K562 (cell line): ENCODE data around the gene RBM20. TPM values are rescaled to one million over a fixed set of nuclear protein-coding genes. Genes with fewer than 3 reads are reported as not detected.

Source experiments
- ATAC-seq: fragments of 200-7000 bp; cut with Tn5 transposase; 3 replicates; pipeline ENCODE4 v1.9.1; 2020; ENCODE audit warnings: moderate library complexity
- BruUV-seq: library from RNA; stranded (reverse); fragments of 400-500 nt; replicated peaks from 2 replicates; lab custom pipeline; 2021; lab: Mats Ljungman, UMichigan
- CTCF ChIA-PET: fragments of 300-600 bp; formaldehyde crosslinking; extraction: SDS; loops from one replicate; lab custom pipeline; 2021; ENCODE audit warnings: low intra/inter-chr PET ratio; lab: Yijun Ruan, JAX
- POLR2A ChIA-PET: fragments of 300-600, 350-650 bp; sonication (Branson Sonifier 250); formaldehyde crosslinking; extraction: SDS; loops from one replicate; lab custom pipeline; 2021; ENCODE audit warnings: antibody characterized with exemption, inconsistent platforms; lab: Yijun Ruan, JAX
- DNase-seq, 4 experiments: peaks; one replicate each; pipeline versions ENCODE4 v3.0.0 to v3.0.0-alpha.2; 2011 to 2018; ENCODE audit warnings: low spot score in 3 of 4, mixed read lengths in 3 of 4; ENCODE audit errors: extremely low read depth in 1 of 4
- FAIRE-seq: peaks from 2 replicates; lab custom pipeline; 2011; peaks lifted over from hg19 to GRCh38; lab: Jason Lieb, UNC
- H2AFZ ChIP-seq: 2 replicates; pipeline ENCODE4 v1.6.0; 2011; ENCODE audit warnings: low read depth, low read length, control low read depth, inconsistent platforms
- H3K27ac ChIP-seq: fragments of 200-600 bp; 3 replicates; pipeline ENCODE4 v1.8.0; 2011; ENCODE audit warnings: low read depth, mild to moderate bottlenecking, control low read depth, inconsistent platforms, low read length, moderate library complexity, mixed read lengths; ENCODE audit errors: extremely low read depth
- H3K27me3 ChIP-seq, 2 experiments: fragments of 300-600 bp in 1 of 2; 2 replicates in 1 of 2; 3 replicates in 1 of 2; pipeline versions ENCODE4 v1.6.0 to v1.8.0; 2011; ENCODE audit warnings: inconsistent platforms in 2 of 2, low read length in 2 of 2, mild to moderate bottlenecking in 1 of 2, mixed read lengths in 1 of 2, moderate library complexity in 1 of 2; ENCODE audit not compliant: control insufficient read depth in 2 of 2, insufficient read depth in 2 of 2
- H3K36me3 ChIP-seq: fragments of 300-600 bp; 3 replicates; pipeline ENCODE4 v1.8.0; 2011; ENCODE audit warnings: mild to moderate bottlenecking, low read length, inconsistent platforms; ENCODE audit not compliant: control insufficient read depth, insufficient read depth
- H3K4me1 ChIP-seq, 2 experiments: fragments of 200-600 bp in 1 of 2; replicated peaks in 1 of 2; 2 replicates in 1 of 2; 3 replicates in 1 of 2; pipeline versions ENCODE4 v1.5.1 to v1.8.0; 2011; ENCODE audit warnings: inconsistent platforms in 2 of 2, low read length in 2 of 2, mild to moderate bottlenecking in 1 of 2, mixed read lengths in 1 of 2, moderate library complexity in 1 of 2; ENCODE audit not compliant: control insufficient read depth in 2 of 2, insufficient read depth in 2 of 2
- H3K4me2 ChIP-seq: 2 replicates; pipeline ENCODE4 v1.6.1; 2011; ENCODE audit warnings: low read length, control low read depth, inconsistent platforms, mixed read lengths; ENCODE audit not compliant: insufficient read depth
- H3K4me3 ChIP-seq: fragments of 200-600 bp; sonication (generic), shearing (Covaris generic); 2 replicates; pipeline ENCODE4 v1.5.1; 2016; ENCODE audit warnings: control low read depth, inconsistent platforms
- H3K79me2 ChIP-seq: fragments of 200-600 bp; 3 replicates; pipeline ENCODE4 v1.8.0; 2011; ENCODE audit warnings: low read length, inconsistent platforms; ENCODE audit not compliant: control insufficient read depth, insufficient read depth
- H3K9ac ChIP-seq, 2 experiments: 2 replicates each; pipeline versions ENCODE4 v1.6.0 to v1.6.1; 2011; ENCODE audit warnings: low read depth in 2 of 2, low read length in 2 of 2, control low read depth in 1 of 2, inconsistent platforms in 1 of 2, mild to moderate bottlenecking in 1 of 2, mixed read lengths in 1 of 2; ENCODE audit not compliant: insufficient read depth in 1 of 2
- H3K9me1 ChIP-seq: one replicate; pipeline ENCODE4 v1.6.0; 2011; ENCODE audit warnings: inconsistent platforms, mild to moderate bottlenecking, low read length, moderate library complexity; ENCODE audit not compliant: control insufficient read depth, insufficient read depth
- H3K9me3 ChIP-seq: replicated peaks from 2 replicates; pipeline ENCODE4 v1.5.1; 2011; ENCODE audit warnings: low read depth, low read length, inconsistent platforms; ENCODE audit not compliant: control insufficient read depth, insufficient read depth
- H4K20me1 ChIP-seq: replicated peaks from 2 replicates; pipeline ENCODE4 v1.6.1; 2011; ENCODE audit warnings: low read length, inconsistent platforms, mixed read lengths; ENCODE audit not compliant: control insufficient read depth, insufficient read depth
- DMBX1 ChIP-seq: fragments of 250-450 bp; sonication (Bioruptor Pico); IDR thresholded peaks from 2 replicates; pipeline ENCODE4 v1.8.0; 2022; ENCODE audit warnings: inconsistent platforms, mild to moderate bottlenecking, moderate library complexity, borderline replicate concordance
- E2F5 ChIP-seq: sonication (generic); formaldehyde crosslinking; IDR thresholded peaks from 2 replicates; pipeline ENCODE4 v1.8.0; 2022; ENCODE audit warnings: mild to moderate bottlenecking, missing genetic modification reagents
- HMGN3 ChIP-seq: IDR thresholded peaks from 2 replicates; pipeline ENCODE4 v1.6.1; 2011; ENCODE audit warnings: borderline replicate concordance, low read depth, mild to moderate bottlenecking, mixed read lengths, low read length; ENCODE audit not compliant: insufficient read length; ENCODE audit errors: extremely low read depth
- HOMEZ ChIP-seq: fragments of 250-450 bp; sonication (Bioruptor Pico); IDR thresholded peaks from 2 replicates; pipeline ENCODE4 v1.4.0; 2020; ENCODE audit warnings: mild to moderate bottlenecking, moderate library complexity
- LARP7 ChIP-seq: fragments of 450-650 bp; IDR thresholded peaks from 2 replicates; pipeline ENCODE4 v1.6.1; 2016
- PATZ1 ChIP-seq: fragments of 250-450 bp; sonication (Bioruptor Pico); IDR thresholded peaks from 2 replicates; pipeline ENCODE4 v1.5.0; 2020; ENCODE audit warnings: mild to moderate bottlenecking, borderline replicate concordance
- SMARCE1 ChIP-seq: fragments of 450-650 bp; IDR thresholded peaks from 2 replicates; pipeline ENCODE4 v1.7.1; 2016; ENCODE audit warnings: mild to moderate bottlenecking
- ZNF41 ChIP-seq: fragments of 250-450 bp; sonication (Bioruptor Pico); conservative IDR thresholded peaks from 2 replicates; pipeline ENCODE4 v1.4.0; 2020; ENCODE audit warnings: mild to moderate bottlenecking
- WGBS: fragments of 100-300 bp; shearing (Covaris generic); methylation state at CpG from one replicate; pipeline ENCODE4 v1.1.6; 2016; ENCODE audit warnings: low coverage, mixed read lengths; ENCODE audit not compliant: insufficient coverage; ENCODE audit errors: missing lambda C conversion rate; 5-methylcytosine and 5-hydroxymethylcytosine counted together
- in situ Hi-C: fragments of 300-500 bp; cut with MboI; formaldehyde crosslinking; loops from 4 replicates; pipeline ENCODE4 v1.15.0; 2018; ENCODE audit warnings: inconsistent platforms, mixed read lengths
- intact Hi-C: fragments of 100-400 bp; cut with micrococcal nuclease; formaldehyde crosslinking; loops from 2 replicates; pipeline ENCODE4 v1.14.2; 2022
- polyA plus RNA-seq, 8 experiments: library from polyadenylated mRNA; depleted of rRNA in 4 of 8; stranded (reverse) in 5 of 8; unstranded in 3 of 8; fragments of >200 nt; fragmentation: Nextera tagmentation in 2 of 8; fragmentation: Illumina TruSeq in 1 of 8; extraction: Ambion mirVana in 2 of 8; extraction: Trizol in 1 of 8; gene quantifications; 2 replicates each; pipeline versions ENCODE4 v1.2.1 to v1.2.3, GENCODE V29; 2011 to 2014; ENCODE audit warnings: inconsistent platforms in 1 of 8, missing spikeins in 1 of 8
- total RNA-seq, 7 experiments: library from RNA; depleted of rRNA in 6 of 7; stranded (reverse); fragments of >200 nt in 6 of 7; fragmentation: Illumina TruSeq in 2 of 7; extraction: Trizol in 2 of 7; gene quantifications; 2 replicates each; pipeline versions ENCODE4 v1.2.1 to v1.2.3, GENCODE V29; 2011 to 2021; ENCODE audit warnings: low replicate concordance in 1 of 7
- TF ChIP-seq, protein P1 (sequence below): sonication (generic); formaldehyde crosslinking; IDR thresholded peaks from 2 replicates; pipeline ENCODE4 v1.8.1; 2023; ENCODE audit warnings: mild to moderate bottlenecking, missing genetic modification reagents
- TF ChIP-seq, protein P2 (sequence below): sonication (generic); formaldehyde crosslinking; IDR thresholded peaks from 2 replicates; pipeline ENCODE4 v1.8.0; 2022; ENCODE audit warnings: mild to moderate bottlenecking, missing genetic modification reagents

The RBM20 gene
- total and polyA plus RNA-seq, 9 of the 15 experiments (the other 6 are each of a cell fraction or from before 2014, with no cell fraction given) = 0.63 to 5.7 (median 3.2) TPM

DNA sequence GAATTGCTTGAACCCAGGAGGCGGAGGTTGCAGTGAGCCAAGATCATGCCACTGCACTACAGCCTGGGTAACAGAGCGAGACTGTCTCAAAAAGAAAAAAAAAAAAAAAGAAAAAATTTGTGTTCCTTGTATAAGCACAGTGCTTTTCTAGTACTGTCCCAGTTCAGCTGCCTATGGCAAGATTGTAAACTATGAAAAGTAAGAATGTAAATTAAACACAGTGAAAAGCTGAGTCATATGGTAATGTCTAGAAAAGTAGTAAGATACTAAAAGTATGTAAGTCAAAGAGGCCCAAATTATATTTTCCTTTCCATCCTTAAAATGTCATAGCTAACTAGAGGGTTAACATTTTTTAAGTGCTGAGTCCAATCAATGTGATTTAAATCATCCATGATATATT, 42.8 kb downstream of the RBM20 start:
- no peaks in the 10 kb centered on the region for H3K27me3 ChIP-seq
- H3K79me2 ChIP-seq = peaks cover 26% of the 10 kb centered on the region
- no peaks in the 10 kb centered on the region for H4K20me1 ChIP-seq
- peaks cover 1% of the 10 kb centered on the region; the same call in 1 of the 2 replicates for H3K9me3 ChIP-seq
- H3K9ac ChIP-seq = no peak overlapping the region
- H3K36me3 ChIP-seq = no peaks in the 10 kb centered on the region
- H3K27ac ChIP-seq = no peak overlapping the region
- ATAC-seq (no peak), FAIRE-seq (no peak), DNase-seq (no peak)
- intact Hi-C loops = no loop called here
- in situ Hi-C loops = no loop called here
- no peaks in the 10 kb centered on the region; a peak in 1 of 5 replicates for H3K4me1 ChIP-seq
- ChIA-PET CTCF (no interaction called here), POLR2A (interaction anchor here (0.6 to 1.9 kb wide), 2 partner anchors 14 to 104 kb away, joined by 3 to 6 read pairs; no protein-coding TSS in a partner anchor)
- WGBS = no CpG with 5 or more reads among the region's 2 CpGs
- H3K9me1 ChIP-seq = no peaks in the 10 kb centered on the region
- TF ChIP-seq LARP7 (no peak), HOMEZ (CRISPR knock-in tag) (no peak), ZNF41 (CRISPR knock-in tag) (no peak), HMGN3 (no peak), SMARCE1 (no peak), DMBX1 (CRISPR knock-in tag) (no peak), PATZ1 (CRISPR knock-in tag) (no peak), E2F5 (CRISPR knock-in tag) (no peak)
- TF ChIP-seq, protein P1, sequence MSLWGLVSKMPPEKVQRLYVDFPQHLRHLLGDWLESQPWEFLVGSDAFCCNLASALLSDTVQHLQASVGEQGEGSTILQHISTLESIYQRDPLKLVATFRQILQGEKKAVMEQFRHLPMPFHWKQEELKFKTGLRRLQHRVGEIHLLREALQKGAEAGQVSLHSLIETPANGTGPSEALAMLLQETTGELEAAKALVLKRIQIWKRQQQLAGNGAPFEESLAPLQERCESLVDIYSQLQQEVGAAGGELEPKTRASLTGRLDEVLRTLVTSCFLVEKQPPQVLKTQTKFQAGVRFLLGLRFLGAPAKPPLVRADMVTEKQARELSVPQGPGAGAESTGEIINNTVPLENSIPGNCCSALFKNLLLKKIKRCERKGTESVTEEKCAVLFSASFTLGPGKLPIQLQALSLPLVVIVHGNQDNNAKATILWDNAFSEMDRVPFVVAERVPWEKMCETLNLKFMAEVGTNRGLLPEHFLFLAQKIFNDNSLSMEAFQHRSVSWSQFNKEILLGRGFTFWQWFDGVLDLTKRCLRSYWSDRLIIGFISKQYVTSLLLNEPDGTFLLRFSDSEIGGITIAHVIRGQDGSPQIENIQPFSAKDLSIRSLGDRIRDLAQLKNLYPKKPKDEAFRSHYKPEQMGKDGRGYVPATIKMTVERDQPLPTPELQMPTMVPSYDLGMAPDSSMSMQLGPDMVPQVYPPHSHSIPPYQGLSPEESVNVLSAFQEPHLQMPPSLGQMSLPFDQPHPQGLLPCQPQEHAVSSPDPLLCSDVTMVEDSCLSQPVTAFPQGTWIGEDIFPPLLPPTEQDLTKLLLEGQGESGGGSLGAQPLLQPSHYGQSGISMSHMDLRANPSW (CRISPR knock-in tag) = no peak
- TF ChIP-seq, protein P2, sequence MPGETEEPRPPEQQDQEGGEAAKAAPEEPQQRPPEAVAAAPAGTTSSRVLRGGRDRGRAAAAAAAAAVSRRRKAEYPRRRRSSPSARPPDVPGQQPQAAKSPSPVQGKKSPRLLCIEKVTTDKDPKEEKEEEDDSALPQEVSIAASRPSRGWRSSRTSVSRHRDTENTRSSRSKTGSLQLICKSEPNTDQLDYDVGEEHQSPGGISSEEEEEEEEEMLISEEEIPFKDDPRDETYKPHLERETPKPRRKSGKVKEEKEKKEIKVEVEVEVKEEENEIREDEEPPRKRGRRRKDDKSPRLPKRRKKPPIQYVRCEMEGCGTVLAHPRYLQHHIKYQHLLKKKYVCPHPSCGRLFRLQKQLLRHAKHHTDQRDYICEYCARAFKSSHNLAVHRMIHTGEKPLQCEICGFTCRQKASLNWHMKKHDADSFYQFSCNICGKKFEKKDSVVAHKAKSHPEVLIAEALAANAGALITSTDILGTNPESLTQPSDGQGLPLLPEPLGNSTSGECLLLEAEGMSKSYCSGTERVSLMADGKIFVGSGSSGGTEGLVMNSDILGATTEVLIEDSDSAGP (CRISPR knock-in tag) = no peak
- no TSS peak for BruUV-seq
- H3K4me2 ChIP-seq = no peak overlapping the region
- no peak overlapping the region for H2AFZ ChIP-seq
- H3K4me3 ChIP-seq = no peak overlapping the region
